Lower leg skin (tissue), 3 donors: Measurements from ENCODE around the gene ST8SIA2.

Experiments used
- CTCF ChIP-seq, 3 donors: fragments of 450-650 bp; IDR thresholded peaks; one replicate each; pipeline ENCODE4 v1.5.1; 2016; ENCODE audit warnings: antibody characterized with exemption in 3 of 3, mild to moderate bottlenecking in 3 of 3, moderate library complexity in 2 of 3
- POLR2A ChIP-seq, 2 donors: fragments of 450-650 bp; IDR thresholded peaks; one replicate each; pipeline ENCODE4 v1.6.1; 2016 to 2017; ENCODE audit warnings: antibody characterized with exemption in 2 of 2, mild to moderate bottlenecking in 1 of 2, moderate library complexity in 1 of 2

GRCh38 chr15:92466834-92467233 is 73.2 kb downstream of the ST8SIA2 start:
- TF ChIP-seq CTCF (IDR thresholded peaks at IDR 0.05) (no peak), POLR2A (IDR thresholded peaks at IDR 0.05) (no peak)
